Measurements from ENCODE around the gene TTLL12.

Gene TTLL12

DNA sequence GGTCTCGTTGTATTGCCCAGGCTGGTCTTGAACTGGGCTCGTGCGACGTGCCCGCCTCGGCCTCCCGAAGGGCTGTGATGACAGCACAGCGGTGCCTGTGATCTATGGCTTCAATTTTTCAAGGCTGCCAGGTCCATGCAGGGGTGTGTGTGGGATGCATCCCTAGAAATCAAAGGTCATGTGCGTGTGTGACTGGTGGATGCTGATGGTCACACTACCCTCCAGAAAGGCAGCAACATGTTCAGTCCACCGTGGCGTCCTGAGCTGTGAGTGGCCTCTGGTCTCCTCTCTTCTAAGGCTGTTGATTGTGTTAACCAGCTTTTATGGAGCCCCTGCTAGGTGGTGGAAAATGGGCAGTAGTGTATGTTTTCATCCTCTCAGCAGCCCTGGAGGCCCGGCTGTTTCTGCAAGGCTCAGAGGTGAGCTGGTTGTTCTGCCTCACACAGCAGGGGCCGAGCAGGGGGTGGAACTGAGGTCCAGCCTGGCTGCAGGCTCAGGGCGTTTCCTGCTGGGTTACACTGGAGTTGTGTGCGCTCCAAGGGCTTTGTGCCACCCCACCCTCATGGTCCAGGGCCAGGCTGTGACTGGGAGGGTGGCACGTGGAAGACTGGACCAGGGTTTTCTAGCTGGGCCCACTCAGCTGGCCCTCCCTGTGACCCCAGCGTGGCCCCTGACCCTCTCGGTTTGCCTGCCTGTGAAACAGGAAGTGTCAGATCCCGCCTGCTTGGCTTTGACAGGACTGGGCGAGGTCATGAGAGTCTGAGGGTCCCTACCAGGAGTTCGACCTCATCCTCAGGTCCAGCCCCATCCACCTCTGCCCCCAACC lies 68.7 kb downstream of the TTLL12 start:
- DNase-seq, result no peak

DNA sequence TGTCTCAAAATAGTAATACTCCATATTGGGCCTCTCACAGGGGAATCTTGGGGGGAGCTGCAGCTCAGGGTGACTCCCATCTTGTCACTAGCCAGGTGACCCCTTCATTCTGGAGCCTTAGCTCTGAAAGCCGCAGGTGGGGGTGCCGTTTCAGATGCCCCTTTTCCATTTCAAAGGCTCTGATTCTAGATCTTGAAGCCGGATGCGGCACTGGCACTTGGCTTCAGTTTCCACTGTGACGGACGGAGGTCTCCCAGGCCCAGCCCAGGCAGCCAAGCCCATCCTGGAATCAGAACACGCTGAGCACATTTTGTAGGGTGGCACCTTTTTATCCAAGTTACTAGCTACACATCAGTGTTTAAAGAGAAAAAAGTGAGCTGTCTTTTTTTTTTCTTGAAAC lies 70.0 kb downstream of the TTLL12 start:
- DNase-seq, result no peak
